Panc1 (cell line): ENCODE measurements around the gene RPL27A. TPM values are rescaled to one million over a fixed set of nuclear protein-coding genes. Genes with fewer than 3 reads are reported as not detected.
A peak's percentile ranks its signal among the peaks of the same experiment; 100 is the strongest.
"Not testable (repeated sequence)": the region's sequence is repeated elsewhere in the genome, so short reads cannot be mapped to it uniquely, and the experiment has no call there.

Experiments
- ATAC-seq: fragments of 200-7000 bp; cut with Tn5 transposase; 2 replicates; pipeline ENCODE4 v1.9.1; 2020; ENCODE audit warnings: mild to moderate bottlenecking, moderate library complexity
- BruUV-seq: library from RNA; stranded (reverse); fragments of 400-500 nt; replicated peaks from 2 replicates; lab custom pipeline; 2021; lab: Mats Ljungman, UMichigan
- CTCF ChIA-PET: fragments of 300-600 bp; sonication (Branson Sonifier 250); formaldehyde crosslinking; loops from one replicate; lab custom pipeline; 2022; ENCODE audit warnings: antibody characterized with exemption; lab: Charles Lee
- POLR2A ChIA-PET: fragments of 300-600 bp; sonication (Branson Sonifier 250); formaldehyde crosslinking; loops from one replicate; lab custom pipeline; 2022; ENCODE audit warnings: antibody characterized with exemption; lab: Charles Lee
- DNase-seq: peaks from one replicate; pipeline ENCODE4 v3.0.0-alpha.2; 2010; ENCODE audit warnings: low read depth, low spot score
- H3K27ac ChIP-seq: 2 replicates; pipeline ENCODE4 v1.5.1; 2011; ENCODE audit warnings: mild to moderate bottlenecking, low read length, inconsistent platforms
- H3K27me3 ChIP-seq: fragments of 200-500 bp; sonication (Bioruptor generic); 2 replicates; pipeline ENCODE4 v1.6.0; 2014; ENCODE audit warnings: low read length, inconsistent platforms; ENCODE audit not compliant: control insufficient read depth, insufficient read depth
- H3K36me3 ChIP-seq: fragments of 200-500 bp; sonication (Bioruptor generic); 2 replicates; pipeline ENCODE4 v1.5.1; 2014; ENCODE audit warnings: inconsistent platforms, mild to moderate bottlenecking, low read length, moderate library complexity; ENCODE audit not compliant: control insufficient read depth, insufficient read depth
- H3K4me1 ChIP-seq: 2 replicates; pipeline ENCODE4 v1.5.1; 2011; ENCODE audit warnings: inconsistent platforms, mild to moderate bottlenecking, low read length, moderate library complexity; ENCODE audit not compliant: control insufficient read depth, insufficient read depth
- H3K4me3 ChIP-seq, 2 experiments: 2 replicates each; pipeline ENCODE4 v1.5.1; 2011 to 2012; ENCODE audit warnings: low read depth in 2 of 2, low read length in 2 of 2, mild to moderate bottlenecking in 2 of 2, inconsistent platforms in 1 of 2, moderate library complexity in 1 of 2
- H3K9me3 ChIP-seq: fragments of 200-500 bp; sonication (Bioruptor generic); 2 replicates; pipeline ENCODE4 v1.5.1; 2014; ENCODE audit warnings: low read depth, mild to moderate bottlenecking, inconsistent platforms, low read length, moderate library complexity; ENCODE audit not compliant: control insufficient read depth, insufficient read depth
- POLR2AphosphoS5 ChIP-seq: IDR thresholded peaks from 2 replicates; pipeline ENCODE4 v1.6.1; 2012; ENCODE audit warnings: mild to moderate bottlenecking, low read depth, low read length, moderate library complexity
- REST ChIP-seq, 2 experiments: IDR thresholded peaks; 2 replicates each; pipeline ENCODE4 v1.6.1; 2011 to 2012; ENCODE audit warnings: low read depth in 2 of 2, control low read depth in 1 of 2, low read length in 1 of 2, mild to moderate bottlenecking in 1 of 2, moderate library complexity in 1 of 2; ENCODE audit not compliant: insufficient read depth in 1 of 2
- SIN3A ChIP-seq: IDR thresholded peaks from 2 replicates; pipeline ENCODE4 v1.6.1; 2012; ENCODE audit warnings: low read depth, mild to moderate bottlenecking, low read length, moderate library complexity, borderline replicate concordance; ENCODE audit not compliant: insufficient read depth
- TCF7L2 ChIP-seq: IDR thresholded peaks from 2 replicates; pipeline ENCODE4 v1.6.1; 2011; ENCODE audit warnings: mild to moderate bottlenecking, low read depth, low read length, inconsistent platforms
- in situ Hi-C: cut with HindIII; loops from 2 replicates; pipeline ENCODE4 v1.10.0; 2016; ENCODE audit warnings: low sequenced_read_pairs, low pct_unique_long_range_greater_than_20kb
- intact Hi-C: fragments of 100-400 bp; cut with micrococcal nuclease; formaldehyde crosslinking; loops from one replicate; pipeline ENCODE4 v1.10.0; 2022; ENCODE audit not compliant: unreplicated experiment
- total RNA-seq: library from RNA; stranded (reverse); gene quantifications from one replicate; pipeline ENCODE4 v1.2.1, GENCODE V29; 2021; ENCODE audit not compliant: unreplicated experiment
- TF ChIP-seq, protein P1 (sequence below): fragments of 450-650 bp; IDR thresholded peaks from 2 replicates; pipeline ENCODE4 v1.5.1; 2017; ENCODE audit warnings: mild to moderate bottlenecking

The RPL27A gene
- total RNA-seq, 1 experiment from 2014 or later, result 1,115 TPM

GRCh38 chr11:8665222-8665621 lies 17.4 kb upstream of the RPL27A start:
- BruUV-seq, result no TSS peak
- H3K27ac ChIP-seq, result no peak overlapping the region
- in situ Hi-C loops (no loop called here), intact Hi-C loops (no loop called here)
- TF ChIP-seq, protein P1, sequence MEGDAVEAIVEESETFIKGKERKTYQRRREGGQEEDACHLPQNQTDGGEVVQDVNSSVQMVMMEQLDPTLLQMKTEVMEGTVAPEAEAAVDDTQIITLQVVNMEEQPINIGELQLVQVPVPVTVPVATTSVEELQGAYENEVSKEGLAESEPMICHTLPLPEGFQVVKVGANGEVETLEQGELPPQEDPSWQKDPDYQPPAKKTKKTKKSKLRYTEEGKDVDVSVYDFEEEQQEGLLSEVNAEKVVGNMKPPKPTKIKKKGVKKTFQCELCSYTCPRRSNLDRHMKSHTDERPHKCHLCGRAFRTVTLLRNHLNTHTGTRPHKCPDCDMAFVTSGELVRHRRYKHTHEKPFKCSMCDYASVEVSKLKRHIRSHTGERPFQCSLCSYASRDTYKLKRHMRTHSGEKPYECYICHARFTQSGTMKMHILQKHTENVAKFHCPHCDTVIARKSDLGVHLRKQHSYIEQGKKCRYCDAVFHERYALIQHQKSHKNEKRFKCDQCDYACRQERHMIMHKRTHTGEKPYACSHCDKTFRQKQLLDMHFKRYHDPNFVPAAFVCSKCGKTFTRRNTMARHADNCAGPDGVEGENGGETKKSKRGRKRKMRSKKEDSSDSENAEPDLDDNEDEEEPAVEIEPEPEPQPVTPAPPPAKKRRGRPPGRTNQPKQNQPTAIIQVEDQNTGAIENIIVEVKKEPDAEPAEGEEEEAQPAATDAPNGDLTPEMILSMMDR, result no peak
- no peak for TF ChIP-seq TCF7L2
- TF ChIP-seq POLR2AphosphoS5, result no peak
- no peak for TF ChIP-seq SIN3A
- no peak for TF ChIP-seq REST (IDR thresholded peaks at IDR 0.05; ENCODE audit: insufficient read depth in 1 of 2, low read depth in 2 of 2, low read length in 1 of 2)
- DNase-seq (no peak), ATAC-seq (no peak)
- no peaks in the 10 kb centered on the region for H3K27me3 ChIP-seq
- CTCF ChIA-PET, result interaction anchor here (0.7 kb wide), 1 partner anchor 294 kb away, joined by 3 read pairs; no protein-coding TSS in a partner anchor
- POLR2A ChIA-PET, result no interaction called here
- H3K36me3 ChIP-seq, result no peaks in the 10 kb centered on the region; the same call in 1 of the 2 replicates
- H3K4me1 ChIP-seq, result no peaks in the 10 kb centered on the region
- no peak overlapping the region for H3K4me3 ChIP-seq
- H3K9me3 ChIP-seq, result no peaks in the 10 kb centered on the region

- H3K4me1 ChIP-seq, in situ Hi-C loops, H3K4me3 ChIP-seq, intact Hi-C loops, CTCF ChIA-PET, H3K9me3 ChIP-seq, ATAC-seq, H3K27ac ChIP-seq, H3K27me3 ChIP-seq, BruUV-seq, DNase-seq: not testable (repeated sequence)
- POLR2A ChIA-PET, result interaction anchor here (0.6 kb wide), 1 partner anchor 982 kb away, joined by 3 read pairs; no protein-coding TSS in a partner anchor
- peaks cover 12% of the 10 kb centered on the region; the same call in 1 of the 2 replicates for H3K36me3 ChIP-seq
Observed at GRCh38 chr11:8670081-8670480, 12.5 kb upstream of the RPL27A start.

GRCh38 chr11:8671193-8671612 lies 11.4 kb upstream of the RPL27A start:
- Histone ChIP-seq H3K27me3 (no peaks in the 10 kb centered on the region), H3K9me3 (no peaks in the 10 kb centered on the region), H3K36me3 (peaks cover 12% of the 10 kb centered on the region; the same call in 1 of the 2 replicates), H3K4me1 (no peaks in the 10 kb centered on the region), H3K4me3 (no peak overlapping the region), H3K27ac (no peak overlapping the region)
- ATAC-seq, result peak; percentile 81
- TF ChIP-seq POLR2AphosphoS5 (no peak), SIN3A (no peak), TCF7L2 (no peak), REST (IDR thresholded peaks at IDR 0.05; ENCODE audit: insufficient read depth in 1 of 2, low read depth in 2 of 2, low read length in 1 of 2) (no peak)
- TF ChIP-seq, protein P1, result no peak
- CTCF ChIA-PET, result no interaction called here
- intact Hi-C loops, result no loop called here
- no peak for DNase-seq
- BruUV-seq, result no TSS peak
- in situ Hi-C loops, result no loop called here
- POLR2A ChIA-PET, result no interaction called here
